ENCODE results near the gene THEM5. TPM values are rescaled to one million over a fixed set of nuclear protein-coding genes. Genes with fewer than 3 reads are reported as not detected.
A peak's percentile ranks its signal among the peaks of the same experiment; 100 is the strongest.

The THEM5 gene
- total RNA-seq, 3 donors from 2014 or later, result not detected

GRCh38 chr1:151833172-151833900 is 20.2 kb downstream of the THEM5 start:
- Histone ChIP-seq H3K9me3 (no peaks in the 10 kb centered on the region), H3K36me3 (no peaks in the 10 kb centered on the region), H3K27ac (peak overlapping the region; percentile 34 to 95), H3K4me1 (peaks cover 4 to 21% of the 10 kb centered on the region in 2 donors), H3K4me3 (peak overlapping the region in 2 of 3 donors; percentile 31 to 37), H3K27me3 (no peaks in the 10 kb centered on the region)
- intact Hi-C loops (cut with DNase I; ENCODE audit: low total_unique reads), result no loop called here
- no peak for DNase-seq (ENCODE audit: low spot score in 2 of 2)
- TF ChIP-seq POLR2AphosphoS5 (IDR thresholded peaks at IDR 0.05), result no peak
- TF ChIP-seq CTCF (IDR thresholded peaks at IDR 0.05), result no peak
- no peak for TF ChIP-seq POLR2A (IDR thresholded peaks at IDR 0.05)

- Histone ChIP-seq H3K27me3 (no peaks in the 10 kb centered on the region), H3K36me3 (no peaks in the 10 kb centered on the region), H3K4me1 (peaks cover 3 to 21% of the 10 kb centered on the region in 2 donors), H3K4me3 (peak overlapping the region in 2 of 3 donors; percentile 31 to 37), H3K27ac (peak overlapping the region; percentile 91 to 95), H3K9me3 (no peaks in the 10 kb centered on the region)
- TF ChIP-seq POLR2A (IDR thresholded peaks at IDR 0.05) (no peak), POLR2AphosphoS5 (IDR thresholded peaks at IDR 0.05) (peak; percentile 65 to 81 (median 73))
- peak; percentile 95 to 97 for DNase-seq (ENCODE audit: low spot score in 2 of 2)
- intact Hi-C loops (cut with DNase I; ENCODE audit: low total_unique reads), result no loop called here
These were observed 21.1 kb downstream of the THEM5 start for GRCh38 chr1:151832318-151832980.

- no peaks in the 10 kb centered on the region for H3K9me3 ChIP-seq
- H3K36me3 ChIP-seq, result no peaks in the 10 kb centered on the region
- TF ChIP-seq POLR2AphosphoS5 (IDR thresholded peaks at IDR 0.05), result peak; percentile 28 to 82 (median 57)
- TF ChIP-seq POLR2A (IDR thresholded peaks at IDR 0.05), result peak; percentile 45
- no peak for TF ChIP-seq CTCF (IDR thresholded peaks at IDR 0.05)
- H3K4me3 ChIP-seq, result peak within 1 kb of the TSS in 2 of 3 donors; percentile 57 to 64
- intact Hi-C loops (cut with DNase I; ENCODE audit: low total_unique reads), result no loop called here
- H3K27ac ChIP-seq, result peak within 1 kb of the TSS; percentile 91 to 95
- peak; percentile 72 to 82 for DNase-seq (ENCODE audit: low spot score in 2 of 2)
- no peaks in the 10 kb centered on the region for H3K27me3 ChIP-seq
- peaks cover 3 to 21% of the 10 kb centered on the region in 2 donors for H3K4me1 ChIP-seq
These were observed 21.9 kb downstream of the THEM5 start, which contains the start of gene RORC for GRCh38 chr1:151831605-151832004. Gene RORC (minus strand): TSS chr1:151831802. CDS start chr1:151831764, 38 bp downstream.

- no peaks in the 10 kb centered on the region for H3K27me3 ChIP-seq
- peak overlapping the region in 2 of 3 donors; percentile 57 to 64 for H3K4me3 ChIP-seq
- H3K27ac ChIP-seq, result peak overlapping the region; percentile 91 to 95
- intact Hi-C loops (cut with DNase I; ENCODE audit: low total_unique reads), result no loop called here
- no peaks in the 10 kb centered on the region for H3K36me3 ChIP-seq
- TF ChIP-seq POLR2AphosphoS5 (IDR thresholded peaks at IDR 0.05), result no peak
- no peak for TF ChIP-seq CTCF (IDR thresholded peaks at IDR 0.05)
- no peak for DNase-seq (ENCODE audit: low spot score in 2 of 2)
- no peaks in the 10 kb centered on the region for H3K9me3 ChIP-seq
- peaks cover 3 to 23% of the 10 kb centered on the region in 2 donors for H3K4me1 ChIP-seq
These were observed 22.3 kb downstream of the THEM5 start for GRCh38 chr1:151831256-151831591.

GRCh38 chr1:151830055-151830454 is 23.5 kb downstream of the THEM5 start:
- intact Hi-C loops (cut with DNase I; ENCODE audit: low total_unique reads), result no loop called here
- Histone ChIP-seq H3K27me3 (no peaks in the 10 kb centered on the region), H3K9me3 (no peaks in the 10 kb centered on the region), H3K4me1 (peaks cover 3 to 25% of the 10 kb centered on the region in 2 donors), H3K4me3 (peak overlapping the region in 2 of 3 donors; percentile 57 to 64), H3K27ac (peak overlapping the region; percentile 91 to 95), H3K36me3 (no peaks in the 10 kb centered on the region)
- no peak for TF ChIP-seq CTCF (IDR thresholded peaks at IDR 0.05)
- no peak for TF ChIP-seq POLR2AphosphoS5 (IDR thresholded peaks at IDR 0.05)
- no peak for TF ChIP-seq POLR2A (IDR thresholded peaks at IDR 0.05)
- no peak for DNase-seq (ENCODE audit: low spot score in 2 of 2)

All from breast epithelium (tissue), 4 donors.